OCI-LY3 (cell line): ENCODE data around the gene IFNL1.

Experiments
- H2AFZ ChIP-seq: fragments of 200-600, 300-600 bp; shearing (Covaris generic); 2 replicates; pipeline ENCODE4 v1.6.0; 2014; ENCODE audit warnings: antibody characterized with exemption, low read depth, low read length
- H3K27ac ChIP-seq: fragments of 200-600, 300-600 bp; sonication (generic); 2 replicates; pipeline ENCODE4 v1.5.1; 2014; ENCODE audit warnings: mild to moderate bottlenecking, low read length, moderate library complexity, mixed read lengths
- H3K27me3 ChIP-seq: fragments of 200-600, 300-600 bp; sonication (generic); 2 replicates; pipeline ENCODE4 v1.6.1; 2014; ENCODE audit warnings: low read depth, low read length, mixed read lengths
- H3K36me3 ChIP-seq: fragments of 200-600, 300-600 bp; sonication (generic); replicated peaks from 2 replicates; pipeline ENCODE3; 2014; ENCODE audit warnings: low read depth, low read length, mixed read lengths
- H3K4me1 ChIP-seq: fragments of 300-600, 200-600 bp; sonication (generic); 2 replicates; pipeline ENCODE4 v1.6.1; 2014; ENCODE audit warnings: low read length, mixed read lengths
- H3K4me2 ChIP-seq: fragments of 200-600, 300-600 bp; sonication (generic); 2 replicates; pipeline ENCODE4 v1.6.1; 2014; ENCODE audit warnings: low read length, mixed read lengths
- H3K4me3 ChIP-seq: fragments of 300-600, 200-600 bp; sonication (generic); 2 replicates; pipeline ENCODE4 v1.5.1; 2014; ENCODE audit warnings: antibody characterized with exemption, mild to moderate bottlenecking, low read length, moderate library complexity
- H3K79me2 ChIP-seq: fragments of 300-600, 200-600 bp; shearing (Covaris generic); 2 replicates; pipeline ENCODE4 v1.6.1; 2014; ENCODE audit warnings: mild to moderate bottlenecking, low read length, mixed read lengths
- H3K9ac ChIP-seq: fragments of 300-600, 200-600 bp; shearing (Covaris generic); 2 replicates; pipeline ENCODE4 v1.6.0; 2014; ENCODE audit warnings: mild to moderate bottlenecking, low read length, moderate library complexity
- H3K9me3 ChIP-seq: fragments of 200-600, 300-600 bp; shearing (Covaris generic); 2 replicates; pipeline ENCODE4 v1.6.1; 2014; ENCODE audit warnings: low read length, mixed read lengths; ENCODE audit not compliant: insufficient read depth
- H4K20me1 ChIP-seq: fragments of 200-600, 300-600 bp; sonication (generic); 2 replicates; pipeline ENCODE4 v1.6.1; 2016; ENCODE audit warnings: low read length, mixed read lengths; ENCODE audit not compliant: insufficient read depth
- EZH2phosphoT487 ChIP-seq: fragments of 200-600 bp; shearing (Covaris generic); IDR thresholded peaks from 2 replicates; pipeline ENCODE4 v1.6.1; 2018; ENCODE audit warnings: antibody characterized with exemption, mixed run types, low read depth
- TF ChIP-seq, protein P1 (sequence below): fragments of 200-600, 300-600 bp; sonication (generic); IDR thresholded peaks from 2 replicates; pipeline ENCODE4 v1.5.1; 2014; ENCODE audit warnings: antibody characterized with exemption, low read length, low read depth

Gene IFNL1

GRCh38 chr19:39347332-39348164 is 51.3 kb downstream of the IFNL1 start:
- Histone ChIP-seq H3K9ac (no peak overlapping the region), H3K27ac (no peak overlapping the region), H3K36me3 (peaks cover 39% of the 10 kb centered on the region), H2AFZ (no peak overlapping the region), H3K4me3 (no peak overlapping the region), H3K79me2 (peaks cover 54% of the 10 kb centered on the region), H3K4me1 (peaks cover 25% of the 10 kb centered on the region), H3K4me2 (no peak overlapping the region), H3K27me3 (no peaks in the 10 kb centered on the region), H4K20me1 (peaks cover 27% of the 10 kb centered on the region), H3K9me3 (no peaks in the 10 kb centered on the region)
- no peak for TF ChIP-seq EZH2phosphoT487
- TF ChIP-seq, protein P1, sequence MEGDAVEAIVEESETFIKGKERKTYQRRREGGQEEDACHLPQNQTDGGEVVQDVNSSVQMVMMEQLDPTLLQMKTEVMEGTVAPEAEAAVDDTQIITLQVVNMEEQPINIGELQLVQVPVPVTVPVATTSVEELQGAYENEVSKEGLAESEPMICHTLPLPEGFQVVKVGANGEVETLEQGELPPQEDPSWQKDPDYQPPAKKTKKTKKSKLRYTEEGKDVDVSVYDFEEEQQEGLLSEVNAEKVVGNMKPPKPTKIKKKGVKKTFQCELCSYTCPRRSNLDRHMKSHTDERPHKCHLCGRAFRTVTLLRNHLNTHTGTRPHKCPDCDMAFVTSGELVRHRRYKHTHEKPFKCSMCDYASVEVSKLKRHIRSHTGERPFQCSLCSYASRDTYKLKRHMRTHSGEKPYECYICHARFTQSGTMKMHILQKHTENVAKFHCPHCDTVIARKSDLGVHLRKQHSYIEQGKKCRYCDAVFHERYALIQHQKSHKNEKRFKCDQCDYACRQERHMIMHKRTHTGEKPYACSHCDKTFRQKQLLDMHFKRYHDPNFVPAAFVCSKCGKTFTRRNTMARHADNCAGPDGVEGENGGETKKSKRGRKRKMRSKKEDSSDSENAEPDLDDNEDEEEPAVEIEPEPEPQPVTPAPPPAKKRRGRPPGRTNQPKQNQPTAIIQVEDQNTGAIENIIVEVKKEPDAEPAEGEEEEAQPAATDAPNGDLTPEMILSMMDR: no peak
